Measurements from ENCODE around the gene SLC8A1.

SLC8A1 gene

GRCh38 chr2:40265602-40266001, 186.3 kb downstream of the SLC8A1 start:
- no peak for DNase-seq

GRCh38 chr2:40261042-40261441, 190.8 kb downstream of the SLC8A1 start:
- DNase-seq = no peak

- DNase-seq = no peak
Measured at GRCh38 chr2:40260437-40260836, 191.5 kb downstream of the SLC8A1 start.

DNA sequence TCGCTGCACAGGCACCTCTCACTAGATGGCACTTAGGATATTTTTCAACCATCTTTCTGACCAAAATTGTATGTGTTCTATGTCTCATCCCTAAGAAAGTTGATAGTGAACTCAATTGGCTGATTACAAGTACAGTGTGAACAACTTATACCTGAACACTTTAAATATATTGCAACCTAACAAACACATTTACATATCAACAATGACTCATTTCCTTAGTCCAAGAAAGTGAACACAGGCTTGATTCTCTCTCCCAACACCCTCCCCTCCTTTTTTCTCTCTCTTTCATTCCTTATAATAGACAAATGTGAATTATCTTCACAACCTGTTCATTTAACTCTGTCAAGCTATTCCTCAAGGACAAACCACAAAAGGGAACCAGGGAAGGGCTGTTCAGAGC, 192.0 kb downstream of the SLC8A1 start:
- no peak for DNase-seq

- DNase-seq = no peak
Measured at GRCh38 chr2:40258135-40258457, 193.8 kb downstream of the SLC8A1 start.

DNA sequence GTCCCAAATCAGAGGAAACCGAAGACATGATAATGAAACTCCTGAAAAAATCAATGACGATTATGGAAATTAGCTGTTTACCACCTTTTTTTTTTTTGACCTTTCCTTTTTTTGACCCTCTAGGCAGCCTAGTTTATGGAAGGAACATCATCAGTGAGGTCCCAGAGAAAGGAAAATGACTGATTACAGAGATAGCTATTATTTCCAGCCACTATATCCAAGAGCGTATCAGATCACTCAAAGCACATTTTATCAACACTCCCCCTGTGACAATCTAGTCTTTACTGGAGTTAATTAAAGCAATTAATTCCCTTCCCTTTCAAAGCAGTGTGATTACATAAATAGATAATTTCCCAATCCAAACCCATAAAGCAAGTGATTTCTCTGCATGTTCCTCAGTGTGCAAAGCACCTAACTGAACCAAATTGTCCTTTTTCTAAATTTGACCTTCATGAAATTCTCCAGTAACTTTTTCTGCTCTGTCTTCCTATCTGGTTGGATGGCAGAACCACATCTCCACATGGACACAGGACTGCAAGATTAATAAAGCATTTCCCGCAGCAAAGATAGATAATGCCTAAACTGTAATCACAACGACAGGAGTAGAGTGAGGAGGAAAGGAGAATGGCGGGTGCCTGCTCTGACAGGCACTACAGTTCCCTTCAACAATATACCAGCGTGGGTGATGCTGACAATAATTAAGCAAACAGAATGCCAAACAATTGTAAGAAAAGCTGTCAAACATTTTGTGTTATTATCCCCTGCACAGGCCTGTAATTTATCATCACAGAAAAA, 194.4 kb downstream of the SLC8A1 start:
- no peak for DNase-seq

DNA sequence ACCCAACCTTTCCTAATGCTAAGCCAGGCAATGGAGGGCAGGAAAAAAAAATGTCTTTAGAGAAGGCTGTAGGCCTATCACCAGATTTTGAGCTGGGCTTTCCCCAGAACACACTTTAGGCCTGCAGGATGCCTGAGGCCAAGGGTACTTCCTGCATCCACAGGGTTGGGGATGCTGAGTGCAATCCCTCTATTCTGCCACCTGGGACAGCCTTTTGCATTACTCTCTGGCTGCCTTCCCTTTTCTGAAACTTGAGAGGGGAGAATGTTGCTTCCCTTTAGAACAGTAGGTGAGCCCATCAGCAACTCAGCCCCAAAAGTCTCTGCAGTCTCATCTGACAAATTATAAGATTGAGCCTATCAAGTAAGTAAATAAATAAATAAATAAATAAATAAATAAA, 195.2 kb downstream of the SLC8A1 start:
- no peak for DNase-seq

GRCh38 chr2:40256008-40256407, 195.9 kb downstream of the SLC8A1 start:
- DNase-seq = no peak

DNA sequence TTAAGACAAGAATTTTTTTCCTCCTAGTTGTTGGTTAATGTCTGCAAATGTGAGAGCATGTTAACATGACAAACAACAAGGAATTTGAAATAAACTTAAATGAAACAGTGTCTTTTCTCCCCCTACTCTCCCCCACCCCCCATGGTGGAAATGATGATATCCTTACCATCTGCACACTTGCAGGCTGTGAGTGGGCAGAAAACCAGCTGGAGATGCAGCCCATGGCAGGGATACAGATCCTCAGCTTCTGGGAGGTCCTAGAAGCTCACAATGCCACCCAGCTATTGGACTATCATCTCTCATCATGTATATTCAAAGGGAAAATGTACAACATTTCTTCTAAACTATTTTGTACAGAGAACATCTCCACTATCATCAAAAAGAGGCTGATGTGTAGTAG, 196.8 kb downstream of the SLC8A1 start:
- DNase-seq = no peak

- no peak for DNase-seq
Measured at GRCh38 chr2:40254611-40255010, 197.3 kb downstream of the SLC8A1 start.

DNA sequence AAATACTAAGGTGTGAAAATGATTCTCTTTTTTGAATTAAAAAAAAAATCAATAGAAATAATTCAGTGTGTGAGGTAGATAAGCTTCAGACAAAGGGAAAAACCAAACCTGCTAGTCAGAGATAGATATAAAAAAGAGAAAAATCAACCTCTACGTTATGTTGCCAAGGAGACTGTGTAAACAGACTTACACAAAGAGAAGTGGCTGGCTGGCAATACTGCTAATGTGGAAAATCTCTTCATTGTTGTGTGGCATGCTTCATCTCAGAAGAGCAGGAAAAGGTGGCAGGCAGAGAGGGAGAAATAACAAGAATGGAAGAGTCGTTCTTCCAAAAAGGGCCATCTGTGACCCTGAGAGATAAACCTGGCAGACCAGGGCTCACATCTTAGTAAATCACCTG, 200.8 kb downstream of the SLC8A1 start:
- DNase-seq = no peak

GRCh38 chr2:40249577-40249976, 202.3 kb downstream of the SLC8A1 start:
- no peak for DNase-seq

GRCh38 chr2:40248294-40248693, 203.6 kb downstream of the SLC8A1 start:
- no peak for DNase-seq

DNA sequence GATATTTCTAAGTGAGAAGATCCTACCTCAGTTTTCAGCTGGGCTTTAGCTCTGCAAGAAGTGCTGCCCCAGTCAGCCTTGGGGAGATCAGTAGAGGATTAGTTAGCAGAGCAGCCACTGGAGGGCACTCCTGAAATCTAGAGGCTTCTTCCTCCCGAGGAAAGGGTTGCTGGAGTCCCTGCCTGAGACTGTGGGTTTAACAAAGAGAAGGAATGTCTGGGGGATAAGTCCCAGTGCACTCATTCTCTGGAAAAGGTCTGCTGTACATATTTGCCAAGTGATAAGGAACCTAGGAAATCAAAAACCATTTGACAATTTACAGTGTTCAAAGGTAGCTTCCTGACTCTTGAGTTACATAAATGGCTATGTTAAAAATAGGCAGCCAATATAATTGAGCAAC, 207.2 kb downstream of the SLC8A1 start:
- peak; percentile 25 to 54 for DNase-seq

GRCh38 chr2:40244251-40244650, 207.6 kb downstream of the SLC8A1 start:
- no peak for DNase-seq

DNA sequence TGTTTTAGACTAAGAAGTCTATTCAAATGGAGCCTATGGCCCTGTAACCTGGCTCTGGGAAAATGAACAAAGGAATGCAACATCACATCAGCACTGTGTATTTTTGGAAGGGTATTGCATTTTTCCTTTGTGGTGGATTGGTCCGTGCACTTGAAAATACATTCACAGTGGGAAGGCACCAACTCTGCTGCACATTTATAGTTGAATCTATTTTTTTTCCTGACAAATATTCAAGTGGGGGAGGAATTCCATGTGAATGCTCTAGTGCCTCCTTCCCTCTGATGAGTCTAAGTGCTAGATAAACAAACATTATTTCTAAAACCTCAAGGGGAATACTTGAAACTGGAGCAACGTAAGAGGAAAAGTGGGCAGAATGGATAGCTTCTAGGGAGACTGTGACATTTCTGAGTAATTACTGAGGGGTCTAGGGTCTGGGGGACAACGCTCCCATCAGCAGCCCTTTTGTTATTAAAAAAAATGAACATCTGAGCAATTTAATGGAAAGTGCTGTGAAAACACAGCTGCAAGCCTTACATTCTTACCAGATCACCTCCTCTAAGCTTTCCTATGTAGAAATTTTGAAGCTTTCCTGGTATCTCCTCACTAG, 208.2 kb downstream of the SLC8A1 start:
- no peak for DNase-seq

- DNase-seq = no peak
Measured at GRCh38 chr2:40242315-40242714, 209.6 kb downstream of the SLC8A1 start.

- DNase-seq = no peak
Measured at GRCh38 chr2:40240070-40240469, 211.8 kb downstream of the SLC8A1 start.

DNA sequence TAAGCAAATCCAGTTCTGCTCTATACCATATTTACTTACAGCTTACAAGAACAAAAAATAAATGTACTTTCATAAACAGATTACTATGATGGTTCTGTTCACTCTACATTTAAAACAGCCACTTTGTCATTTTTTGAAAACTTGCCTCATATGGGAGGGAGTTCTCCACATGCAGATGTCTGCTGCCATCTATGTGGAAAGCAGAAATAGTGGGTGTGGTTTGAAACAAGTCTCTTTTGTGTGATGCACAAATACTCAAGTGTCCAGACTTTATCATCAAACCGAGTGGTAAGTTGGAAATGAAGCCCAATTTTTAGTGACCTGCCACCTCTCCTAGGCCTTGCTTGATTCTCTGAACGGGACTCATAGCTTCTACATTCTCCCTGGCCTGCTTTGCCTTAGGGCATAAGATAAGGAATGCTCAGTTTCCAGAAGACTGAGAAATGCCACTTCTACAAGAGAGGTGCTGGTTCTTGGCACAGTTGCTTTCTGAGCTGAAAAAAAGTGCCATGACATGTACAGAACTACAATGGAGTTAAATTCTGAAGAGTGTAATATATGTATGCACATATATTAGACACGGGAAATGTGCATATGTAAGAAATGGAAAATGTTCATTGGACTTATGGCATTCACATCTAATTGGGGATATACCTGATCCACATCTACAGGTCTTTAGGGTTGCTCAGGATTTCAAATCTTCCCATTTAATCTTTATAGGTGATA, 221.0 kb downstream of the SLC8A1 start:
- peak in 1 of 2 donors; percentile 8 for DNase-seq

DNA sequence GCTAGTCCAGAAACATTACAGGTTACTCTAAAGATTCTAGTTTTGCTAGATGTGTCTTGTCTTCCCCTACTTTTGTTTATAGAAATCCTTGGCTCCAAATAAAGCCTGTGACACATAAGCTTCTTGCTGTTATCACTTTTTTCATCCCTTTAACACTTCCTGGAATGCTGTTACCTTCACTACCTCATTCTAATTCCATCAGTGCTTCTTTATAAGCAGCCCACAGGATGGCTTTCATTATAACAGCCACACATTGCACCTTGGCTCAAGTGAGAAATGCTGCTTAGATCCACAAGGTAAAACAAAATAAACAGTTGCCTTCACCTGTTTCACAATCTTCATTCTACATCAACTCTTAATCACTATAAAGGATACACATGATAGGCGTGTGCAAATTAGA, 221.7 kb downstream of the SLC8A1 start:
- DNase-seq = no peak

DNA sequence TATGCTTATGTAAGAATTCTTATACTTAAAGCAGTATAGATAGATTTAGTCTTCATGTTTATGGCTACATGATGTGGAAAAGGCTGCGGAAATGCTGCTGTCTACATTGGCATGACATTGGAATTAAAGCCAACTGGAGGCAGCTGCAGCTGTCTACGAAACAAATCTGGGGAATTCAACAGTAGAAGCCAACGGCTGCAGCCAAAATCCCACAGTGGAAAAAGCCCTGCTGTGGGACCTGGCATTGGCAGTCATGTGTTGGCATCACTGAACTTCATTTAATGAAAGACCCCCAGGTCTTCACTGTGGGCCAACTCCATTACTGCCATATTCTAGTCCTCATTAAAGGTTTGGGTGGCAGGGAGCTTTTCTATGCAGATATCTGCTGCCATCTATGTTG, 223.6 kb downstream of the SLC8A1 start:
- DNase-seq = no peak

GRCh38 chr2:40227210-40227609, 224.7 kb downstream of the SLC8A1 start:
- no peak for DNase-seq

GRCh38 chr2:40226637-40227036, 225.3 kb downstream of the SLC8A1 start:
- DNase-seq = no peak

DNA sequence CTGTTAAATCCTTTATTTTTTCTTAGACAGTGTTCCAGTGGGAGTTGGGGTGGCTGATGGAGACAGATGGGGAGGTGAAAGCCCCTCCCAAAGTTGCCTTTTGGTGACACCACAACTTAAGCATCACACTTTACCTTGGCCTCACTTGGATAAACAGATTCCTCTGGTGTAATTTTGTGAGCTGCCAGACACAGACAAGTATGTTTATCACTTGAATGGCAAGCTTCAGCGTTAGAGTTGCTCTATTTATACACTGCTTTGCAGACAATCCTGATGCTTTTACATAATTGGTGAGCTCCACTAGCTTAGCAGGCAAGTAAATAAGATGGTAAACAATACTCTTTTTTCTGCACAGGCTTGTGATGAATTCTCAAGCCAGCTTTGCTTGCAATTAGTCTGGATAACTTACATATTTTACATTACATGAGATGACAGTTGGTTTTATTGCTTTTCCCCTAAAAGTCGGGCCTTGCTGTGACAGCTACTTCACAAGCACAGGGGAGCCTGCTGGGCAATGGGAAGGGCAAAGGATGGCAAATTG, 226.2 kb downstream of the SLC8A1 start:
- DNase-seq = no peak
